GM18502 (cell line): ENCODE data around the gene CSK.
A peak's percentile ranks its signal among the peaks of the same experiment; 100 is the strongest.

Source experiments
- ATAC-seq: cut with Tn5 transposase; IDR thresholded peaks from one replicate; pipeline ENCODE4 v1.9.1; 2021; ENCODE audit warnings: mild to moderate bottlenecking; ENCODE audit not compliant: unreplicated experiment, poor library complexity

CSK gene

DNA sequence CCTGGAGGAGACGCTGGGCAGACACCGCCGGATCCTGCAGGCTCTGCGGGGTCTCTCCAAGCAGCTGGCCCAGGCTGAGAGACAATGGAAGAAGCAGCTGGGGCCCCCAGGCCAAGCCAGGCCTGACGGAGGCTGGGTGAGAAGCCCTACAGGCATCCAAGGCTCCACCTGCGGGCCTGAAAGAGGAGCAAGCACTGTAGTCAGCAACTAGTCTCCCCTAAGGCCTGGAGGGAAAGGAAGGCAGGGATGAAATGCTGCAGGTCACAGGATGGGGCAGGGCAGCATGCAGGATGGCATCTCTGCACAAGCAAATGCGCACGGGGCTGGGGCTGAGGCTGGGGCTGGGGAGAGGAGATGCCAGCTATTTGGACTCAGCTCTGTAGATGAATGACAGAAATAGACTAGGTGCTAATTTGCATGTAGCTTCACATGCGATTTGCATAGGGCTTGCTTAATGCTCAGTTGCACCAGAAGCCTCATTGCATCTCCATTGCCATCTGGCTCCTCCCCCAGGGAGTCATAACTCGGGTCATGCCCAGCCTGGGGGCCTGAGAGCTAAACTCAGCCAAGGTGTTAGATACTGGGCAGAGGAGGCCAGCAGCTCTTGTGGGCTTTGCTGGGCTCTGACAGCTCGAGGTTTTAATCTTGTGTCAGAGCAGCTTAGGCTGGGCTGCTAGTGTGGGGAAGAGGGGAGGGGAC lies 39.4 kb downstream of the CSK start:
- peak; percentile 68 for ATAC-seq

DNA sequence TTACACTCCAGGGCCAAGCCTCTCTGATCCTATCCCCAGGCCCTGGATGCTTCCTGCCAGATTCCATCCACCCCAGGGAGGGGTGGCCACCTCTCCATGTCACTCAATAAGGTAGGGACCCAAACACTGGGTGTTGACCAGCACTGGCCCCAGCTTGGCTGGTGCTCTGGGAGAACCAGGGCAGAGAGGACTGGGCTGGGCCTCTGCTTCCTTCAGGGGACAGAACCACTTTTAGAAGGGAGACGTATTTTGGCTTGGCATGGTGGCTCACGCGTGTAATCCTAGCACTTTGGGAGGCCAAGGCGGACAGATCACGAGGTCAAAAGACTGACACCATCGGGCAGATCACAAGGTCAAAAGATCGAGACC lies 39.9 kb downstream of the CSK start:
- no peak for ATAC-seq

DNA sequence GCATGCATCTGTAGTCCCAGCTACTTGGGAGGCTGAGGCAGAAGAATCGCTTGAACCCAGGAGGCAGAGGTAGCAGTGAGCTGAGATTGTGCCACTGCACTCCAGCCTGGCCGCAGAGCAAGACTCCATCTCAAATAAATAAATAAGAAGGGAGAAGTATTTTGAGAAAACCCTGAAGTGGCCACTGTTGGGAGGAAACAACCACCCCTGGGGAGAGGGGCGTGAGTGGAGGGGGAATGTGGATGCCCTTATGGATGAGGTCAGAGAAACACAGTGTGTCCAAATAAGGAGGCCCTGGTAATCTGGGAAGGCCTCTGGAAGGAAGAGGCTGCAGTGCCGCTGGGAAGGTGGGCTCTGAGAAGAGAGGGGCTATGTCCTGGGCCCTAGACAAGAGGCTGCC lies 40.4 kb downstream of the CSK start:
- ATAC-seq, result no peak

DNA sequence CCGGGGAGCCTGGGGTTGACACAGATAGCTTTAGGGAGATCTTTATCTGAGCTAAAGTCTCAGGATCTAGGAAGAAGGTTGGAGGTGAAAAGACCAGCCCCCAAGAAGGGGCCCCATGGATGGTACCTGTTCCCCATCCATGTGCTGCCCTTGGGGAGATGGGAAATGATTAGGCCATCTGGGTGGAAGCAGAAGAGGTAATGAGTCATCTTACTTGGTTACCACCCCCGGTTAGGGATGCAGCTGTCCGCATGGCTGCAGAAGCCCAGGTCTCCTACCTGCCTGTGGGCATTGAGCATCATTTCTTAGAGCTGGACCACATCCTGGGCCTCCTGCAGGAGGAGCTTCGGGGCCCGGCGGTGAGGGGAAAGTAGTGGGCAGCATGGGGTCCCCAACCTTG lies 41.4 kb downstream of the CSK start:
- no peak for ATAC-seq

DNA sequence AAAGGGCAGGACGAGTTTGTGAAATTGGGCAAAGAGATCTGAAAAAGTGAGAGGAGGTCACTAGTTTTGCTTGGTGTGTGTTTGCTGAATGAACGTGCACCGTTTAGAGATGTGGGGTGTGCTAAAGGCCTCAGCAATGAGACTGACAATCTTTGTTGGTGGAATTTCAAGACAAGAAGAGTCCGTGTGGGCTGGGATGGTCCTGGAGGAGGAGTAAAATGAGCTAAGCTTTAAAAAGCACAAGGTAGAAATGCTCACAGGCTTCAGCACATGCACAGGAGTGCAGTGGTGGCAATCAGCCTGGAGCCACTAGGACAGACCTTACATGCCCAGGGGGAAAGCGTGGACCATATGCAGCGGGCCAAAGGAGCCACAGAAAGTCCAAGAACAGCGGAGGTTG lies 43.1 kb downstream of the CSK start:
- ATAC-seq, result no peak

DNA sequence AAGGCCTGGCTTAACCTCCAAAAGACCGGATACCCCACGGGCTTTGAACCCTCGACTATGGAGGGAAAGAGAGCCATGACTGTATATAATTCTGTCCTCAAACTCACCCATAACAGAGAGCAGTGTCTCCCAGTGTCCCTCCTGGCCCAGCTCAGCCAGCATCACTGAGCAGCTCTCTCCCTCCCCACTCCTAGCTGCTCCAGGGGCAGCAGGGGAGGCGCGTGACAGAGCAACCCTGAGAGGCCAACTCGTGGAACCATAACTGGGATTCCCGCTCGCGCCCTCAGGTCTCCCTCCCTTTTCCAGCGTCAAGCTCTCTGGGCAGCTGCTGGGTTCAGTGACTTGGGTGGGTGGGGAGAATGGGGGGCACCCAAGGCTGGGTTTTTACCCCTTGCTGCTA lies 44.0 kb downstream of the CSK start:
- no peak for ATAC-seq

DNA sequence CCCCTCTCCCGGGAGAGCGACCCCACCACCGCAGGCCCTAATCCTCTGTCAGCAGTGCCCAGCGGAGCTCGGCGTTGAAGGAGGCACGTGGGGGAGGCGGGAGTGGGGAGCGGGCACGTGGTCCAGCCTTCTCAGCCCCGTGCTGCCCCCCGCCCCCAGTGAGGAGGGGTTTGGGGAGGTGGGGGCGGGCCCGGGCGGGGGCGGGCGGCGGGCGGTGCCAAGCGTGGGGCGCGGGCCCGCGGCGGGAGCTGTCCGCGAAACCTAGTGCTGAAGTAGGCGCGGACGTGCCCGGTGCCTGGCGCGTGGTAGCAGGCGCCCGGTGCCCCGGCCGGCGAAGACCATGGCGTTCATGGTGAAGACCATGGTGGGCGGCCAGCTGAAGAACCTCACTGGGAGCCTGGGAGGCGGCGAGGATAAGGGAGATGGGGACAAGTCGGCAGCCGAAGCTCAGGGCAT lies 44.5 kb downstream of the CSK start, which contains the start of gene CPLX3:
TSS of gene CPLX3 (plus strand) at position 264 of the 456 bp plus-strand sequence. CDS start at position 341, 77 bp downstream.
- ATAC-seq, result no peak

DNA sequence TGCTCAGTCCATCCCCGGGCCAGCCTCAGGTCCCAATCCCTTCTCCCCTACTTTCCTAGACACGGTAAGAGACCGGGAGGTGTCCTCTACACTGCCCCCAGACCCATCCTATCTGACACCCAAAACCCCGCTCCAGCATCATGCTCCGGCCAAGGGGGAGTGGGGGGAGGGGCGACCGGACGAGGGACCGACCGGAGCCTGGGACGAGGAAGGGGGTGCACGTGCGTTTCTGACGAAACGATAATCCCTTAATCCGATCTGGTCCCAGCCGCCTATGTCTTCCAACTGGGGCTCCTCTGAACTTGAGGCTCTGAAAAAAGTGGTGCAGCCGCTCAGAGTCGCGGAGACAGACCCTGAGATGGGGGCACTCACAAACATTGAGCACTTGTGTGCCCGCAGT lies 45.0 kb downstream of the CSK start:
- ATAC-seq, result no peak

DNA sequence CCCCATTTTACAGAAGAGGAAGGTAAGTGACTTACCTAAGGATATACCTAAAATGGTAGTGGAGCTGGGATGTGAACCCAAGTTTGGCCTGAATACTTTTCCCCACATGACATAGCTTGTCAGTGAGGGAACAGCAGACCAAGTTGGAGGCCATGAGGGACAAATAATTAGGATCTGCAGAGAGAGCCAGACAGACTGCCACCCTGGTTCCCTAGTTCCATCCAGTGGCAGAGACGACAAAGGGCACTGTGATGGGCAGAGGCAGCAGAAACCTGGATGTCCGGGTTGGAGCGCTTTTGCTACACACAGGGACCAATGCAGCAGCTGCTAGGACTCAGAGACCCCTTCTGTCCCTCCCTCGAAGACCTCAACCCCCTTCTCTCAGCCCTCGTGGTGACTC lies 45.7 kb downstream of the CSK start:
- ATAC-seq, result no peak

DNA sequence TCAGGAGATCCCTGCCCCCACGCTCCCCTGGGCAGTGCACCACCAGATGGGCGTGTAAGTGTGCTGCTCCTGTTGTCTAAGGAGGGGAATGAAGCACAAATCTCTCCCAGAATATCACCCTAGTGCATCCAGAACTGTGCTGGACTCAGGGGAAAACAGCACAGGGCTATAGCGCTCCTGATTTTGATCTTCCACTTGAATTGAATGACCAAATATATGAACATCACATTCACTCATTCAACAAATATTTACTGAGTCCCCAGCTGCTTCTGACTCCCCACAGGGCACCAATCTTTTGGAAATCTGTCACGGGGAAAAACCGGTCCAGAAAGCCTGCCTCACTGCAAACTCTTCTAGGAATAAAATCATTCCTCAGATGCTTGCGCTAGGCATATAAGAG lies 47.0 kb downstream of the CSK start:
- no peak for ATAC-seq

DNA sequence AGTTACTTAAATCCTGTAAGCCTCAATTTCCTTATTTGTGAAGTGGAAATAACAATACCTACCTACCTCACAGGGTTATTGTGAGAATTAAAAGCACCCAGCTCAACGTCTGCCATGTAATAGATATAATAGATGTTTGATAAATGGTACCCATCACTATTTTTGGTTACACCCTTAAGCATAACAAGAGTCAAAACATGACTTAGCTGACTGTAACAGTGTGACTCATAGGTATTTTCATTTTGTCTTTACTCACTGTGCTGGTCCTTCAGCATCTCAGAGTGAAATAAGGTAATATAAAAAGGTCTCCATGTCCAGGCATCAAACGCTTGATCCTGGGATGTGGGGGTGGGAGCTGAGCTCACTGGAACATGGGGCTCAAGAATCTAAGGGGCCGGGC lies 47.6 kb downstream of the CSK start:
- no peak for ATAC-seq

DNA sequence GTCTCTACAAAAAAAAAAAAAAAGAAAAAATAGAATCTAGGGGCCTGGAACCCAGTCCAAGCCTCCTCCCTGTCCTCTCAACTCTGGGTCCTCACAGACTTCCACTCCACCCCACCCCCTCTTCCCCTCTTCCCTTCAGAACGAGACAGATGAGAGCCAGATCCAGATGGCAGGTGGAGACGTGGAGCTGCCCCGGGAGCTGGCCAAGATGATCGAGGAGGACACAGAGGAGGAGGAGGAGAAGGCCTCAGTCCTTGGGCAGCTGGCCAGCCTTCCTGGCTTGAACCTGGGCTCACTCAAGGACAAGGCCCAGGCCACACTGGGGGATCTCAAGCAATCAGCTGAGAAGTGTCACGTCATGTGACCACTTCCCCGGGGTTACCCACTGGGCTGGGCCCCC lies 48.1 kb downstream of the CSK start:
- ATAC-seq, result no peak

DNA sequence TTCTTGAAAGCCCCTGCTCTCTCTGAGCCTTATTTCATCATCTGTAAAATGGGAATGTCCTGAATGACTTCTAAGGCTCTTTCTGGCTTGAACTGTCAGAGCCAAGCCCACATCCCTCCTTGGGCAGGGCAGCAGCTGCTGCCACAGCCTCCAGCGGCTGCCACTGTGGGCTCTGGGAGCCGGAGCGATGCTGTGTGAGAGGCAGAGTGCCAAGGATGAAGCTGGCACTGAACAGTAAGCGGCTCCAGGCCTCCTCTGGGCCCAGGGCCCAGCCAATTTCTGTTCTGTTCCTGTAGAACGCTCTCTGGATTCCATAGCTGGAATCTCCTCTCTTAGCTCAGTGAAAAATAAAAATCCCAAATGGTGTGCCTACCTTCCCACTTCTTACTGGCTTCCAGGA lies 49.0 kb downstream of the CSK start:
- no peak for ATAC-seq

DNA sequence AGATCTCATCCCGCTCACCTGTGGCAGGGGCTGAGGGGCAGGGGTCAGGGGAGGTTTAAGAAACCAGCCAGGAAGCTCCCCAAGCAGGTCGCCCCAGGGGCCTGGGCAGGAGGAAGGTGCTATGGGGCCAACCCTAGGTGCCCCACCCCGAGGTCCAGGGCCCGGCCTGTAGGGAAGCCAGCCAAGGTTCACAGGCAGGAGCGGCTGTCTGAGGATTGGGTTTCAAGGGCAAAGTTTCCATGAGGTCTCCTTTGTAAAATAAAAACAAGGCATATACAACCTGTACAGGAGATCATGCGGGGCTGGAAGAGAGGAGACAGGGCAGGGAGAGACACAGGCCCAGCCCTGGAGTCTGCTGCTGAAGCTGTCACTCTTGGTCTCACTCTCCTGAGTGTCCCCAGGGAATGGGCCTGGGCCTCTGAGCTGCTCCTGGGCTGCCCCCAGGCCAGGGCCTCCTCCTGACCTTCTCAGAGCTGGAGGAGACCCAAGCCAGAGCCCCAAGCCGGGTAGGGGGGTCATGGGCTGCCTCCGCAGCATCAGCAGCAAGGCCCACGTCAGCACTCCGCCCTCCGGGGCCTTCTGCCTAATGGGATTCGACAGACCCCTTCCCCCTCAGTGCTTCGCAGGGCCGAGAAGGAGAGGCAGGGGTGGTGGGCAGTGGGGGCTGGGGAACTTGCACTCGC lies 50.1 kb downstream of the CSK start:
- ATAC-seq, result no peak

DNA sequence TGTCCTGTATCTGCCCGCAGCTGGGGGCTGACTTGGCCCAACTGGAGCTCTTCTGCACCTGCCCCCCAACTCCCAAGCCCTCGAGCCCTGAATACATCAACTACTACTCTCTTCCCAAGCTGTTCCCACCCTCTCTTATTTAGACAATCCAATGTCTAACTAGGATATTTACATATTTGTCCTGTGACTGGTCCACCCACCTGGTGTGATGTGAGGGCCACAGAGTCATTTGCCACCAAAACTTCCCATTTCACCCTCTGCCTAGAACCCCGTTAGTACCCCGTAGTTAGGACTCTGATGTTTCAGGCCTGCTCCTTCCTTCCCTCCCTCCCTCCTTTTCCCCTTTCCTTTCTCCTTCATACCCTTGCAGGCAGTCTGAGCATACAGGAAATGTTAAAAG lies 50.9 kb downstream of the CSK start:
- no peak for ATAC-seq

DNA sequence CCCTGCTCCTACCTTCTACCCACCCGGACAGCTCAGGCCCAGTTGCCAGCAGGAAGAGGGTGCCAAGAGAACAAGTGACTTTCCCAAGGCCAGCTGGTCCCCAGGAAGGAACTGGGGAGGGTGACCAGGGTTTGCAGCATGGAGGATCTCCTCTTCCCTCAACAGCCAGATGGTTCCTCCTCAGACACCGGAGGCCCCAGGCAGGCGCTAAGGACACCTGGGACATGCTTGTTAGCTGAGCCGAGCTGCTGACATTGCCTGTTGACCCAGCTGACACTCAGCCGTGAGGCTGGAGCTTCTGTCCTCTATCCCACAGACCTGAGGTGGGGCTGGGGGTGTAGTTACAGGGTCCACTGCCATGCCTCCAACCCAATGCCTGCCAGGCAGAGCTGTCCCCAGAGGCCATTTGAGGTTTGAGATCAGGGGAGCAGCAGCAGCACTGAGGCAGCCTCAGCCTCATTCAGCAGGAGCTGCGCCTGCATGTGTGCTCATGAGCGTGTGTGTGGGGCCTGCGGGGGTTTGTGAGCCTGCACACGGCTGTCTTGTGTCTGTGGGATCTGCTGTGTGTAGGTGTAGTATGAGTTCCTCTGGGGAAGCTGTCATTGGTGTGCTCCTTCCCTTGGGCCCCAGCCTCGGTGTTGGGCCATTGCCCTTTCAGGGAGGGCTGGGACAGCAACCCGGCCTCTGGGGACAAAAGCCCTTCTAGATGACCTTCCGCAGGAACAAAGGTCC lies 51.7 kb downstream of the CSK start:
- ATAC-seq, result no peak

DNA sequence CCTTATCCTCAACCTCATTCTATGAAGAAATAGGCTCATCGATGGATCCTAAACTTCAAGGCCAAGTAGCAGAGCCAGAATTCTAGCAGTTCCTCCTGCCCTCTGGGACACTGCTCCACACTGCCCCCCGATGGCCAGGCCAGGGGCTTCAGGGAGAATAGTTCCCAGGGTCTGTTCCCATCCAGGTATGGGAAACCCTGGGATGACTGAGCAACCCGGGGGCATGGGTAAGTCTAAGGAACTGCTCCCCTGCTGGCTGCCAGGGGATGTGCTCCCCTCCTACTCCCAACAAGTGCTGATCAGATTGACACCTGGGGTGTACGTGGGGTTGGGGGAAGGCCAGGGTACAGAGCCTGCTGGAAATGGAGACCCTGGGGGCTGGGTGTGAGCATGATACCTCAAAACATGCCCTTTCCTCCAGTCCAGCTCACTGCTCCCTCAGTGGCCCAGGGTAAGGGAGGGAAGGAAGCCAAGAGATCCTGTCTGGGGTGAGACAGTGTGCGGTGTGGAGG lies 53.5 kb downstream of the CSK start:
- ATAC-seq, result no peak

DNA sequence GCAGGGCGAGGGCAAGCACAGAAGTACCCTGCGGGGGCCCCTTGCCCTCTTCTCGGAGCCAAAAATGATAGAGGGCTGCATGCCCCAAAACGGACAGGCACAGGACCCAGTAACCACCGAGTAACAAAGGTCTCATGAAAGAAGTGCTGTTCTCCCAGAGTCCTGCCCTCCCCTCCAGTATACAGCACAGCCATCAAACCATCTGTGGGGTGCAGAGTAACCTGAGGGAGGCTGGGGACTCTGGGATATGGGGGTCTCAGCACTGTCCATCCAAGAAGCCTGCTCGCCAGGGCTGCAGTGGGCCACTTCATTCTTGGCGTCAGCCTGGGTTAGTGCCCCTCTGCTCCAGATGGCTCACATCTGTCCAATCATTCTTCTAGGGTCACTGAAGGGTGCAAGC lies 55.0 kb downstream of the CSK start:
- no peak for ATAC-seq

DNA sequence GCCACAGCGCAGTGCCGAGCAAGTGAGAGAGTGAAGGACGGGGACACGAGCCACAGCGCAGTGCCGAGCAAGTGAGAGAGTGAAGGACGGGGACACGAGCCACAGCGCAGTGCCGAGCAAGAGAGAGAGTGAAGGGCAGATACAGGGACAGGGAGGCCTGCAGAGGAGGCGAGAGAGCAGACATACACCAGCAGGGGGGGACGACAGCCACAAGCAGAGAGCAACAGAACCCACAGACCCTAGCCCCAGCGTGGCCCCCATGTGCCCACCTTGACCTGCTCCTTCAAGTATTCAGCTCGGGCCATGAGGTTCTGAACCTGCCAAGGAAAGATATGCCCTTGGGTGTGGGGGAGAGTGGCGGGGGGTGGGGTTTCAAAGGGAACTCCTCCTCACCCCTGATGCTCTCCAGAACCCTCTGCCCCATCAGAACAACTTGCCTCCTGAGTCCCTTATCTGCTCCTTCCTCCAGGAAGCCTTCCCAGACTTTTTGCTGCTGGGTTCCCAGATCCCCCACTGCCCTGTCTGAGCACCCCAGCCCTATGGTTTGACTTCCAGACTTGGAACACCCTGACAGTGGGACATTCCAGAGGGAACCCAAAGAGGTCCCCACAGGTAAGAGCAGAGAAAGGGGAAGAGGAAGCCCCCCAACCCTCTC lies 55.7 kb downstream of the CSK start:
- no peak for ATAC-seq

DNA sequence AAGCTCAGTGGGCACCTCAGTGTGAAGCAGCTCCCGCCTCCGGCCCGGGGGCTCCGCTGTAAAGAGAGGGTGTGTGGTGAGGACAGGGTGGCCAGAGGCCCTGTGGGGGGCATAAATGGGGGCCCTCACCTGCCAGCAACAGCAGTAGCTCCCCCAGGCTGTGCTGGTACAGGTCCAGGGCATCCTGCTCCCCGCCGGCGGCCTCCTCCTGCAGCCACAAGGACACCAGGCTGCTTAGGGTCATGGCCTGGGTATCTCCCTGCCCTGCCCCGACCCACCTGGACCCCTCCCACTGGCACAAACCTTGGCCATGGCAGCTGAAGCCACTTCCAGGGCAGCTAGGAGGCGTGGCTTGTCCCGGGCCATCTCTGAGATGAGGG lies 56.2 kb downstream of the CSK start:
- ATAC-seq, result no peak
